Astrocyte of the spinal cord (primary cell): Measurements from ENCODE around the gene ABLIM1.

Experiments
- DNase-seq: peaks from one replicate; pipeline ENCODE4 v3.0.0; 2011; ENCODE audit warnings: low read depth, low spot score
- H3K4me3 ChIP-seq: 2 replicates; pipeline ENCODE4 v1.5.1; 2011; ENCODE audit warnings: low read depth, mild to moderate bottlenecking, low read length, moderate library complexity
- CTCF ChIP-seq: IDR thresholded peaks from 2 replicates; pipeline ENCODE4 v1.5.1; 2012; ENCODE audit warnings: low read depth, mild to moderate bottlenecking, low read length, inconsistent platforms
- in situ Hi-C: cut with HindIII; loops from 2 replicates; pipeline ENCODE4 v1.10.0; 2017; ENCODE audit warnings: low sequenced_read_pairs

ABLIM1 gene

GRCh38 chr10:114538181-114538906, 119.7 kb downstream of the ABLIM1 start:
- no peak overlapping the region for H3K4me3 ChIP-seq
- no peak for TF ChIP-seq CTCF
- no peak for DNase-seq
- in situ Hi-C loops = no loop called here

- H3K4me3 ChIP-seq = no peak overlapping the region
- in situ Hi-C loops = no loop called here
- no peak for DNase-seq
- TF ChIP-seq CTCF = no peak
These were observed 120.3 kb downstream of the ABLIM1 start for GRCh38 chr10:114537736-114538135.

- no peak overlapping the region for H3K4me3 ChIP-seq
- no peak for DNase-seq
- no peak for TF ChIP-seq CTCF
- in situ Hi-C loops = no loop called here
These were observed 123.5 kb downstream of the ABLIM1 start for GRCh38 chr10:114534571-114534981.

GRCh38 chr10:114532226-114532625, 125.8 kb downstream of the ABLIM1 start:
- no peak for DNase-seq
- no peak for TF ChIP-seq CTCF

DNA sequence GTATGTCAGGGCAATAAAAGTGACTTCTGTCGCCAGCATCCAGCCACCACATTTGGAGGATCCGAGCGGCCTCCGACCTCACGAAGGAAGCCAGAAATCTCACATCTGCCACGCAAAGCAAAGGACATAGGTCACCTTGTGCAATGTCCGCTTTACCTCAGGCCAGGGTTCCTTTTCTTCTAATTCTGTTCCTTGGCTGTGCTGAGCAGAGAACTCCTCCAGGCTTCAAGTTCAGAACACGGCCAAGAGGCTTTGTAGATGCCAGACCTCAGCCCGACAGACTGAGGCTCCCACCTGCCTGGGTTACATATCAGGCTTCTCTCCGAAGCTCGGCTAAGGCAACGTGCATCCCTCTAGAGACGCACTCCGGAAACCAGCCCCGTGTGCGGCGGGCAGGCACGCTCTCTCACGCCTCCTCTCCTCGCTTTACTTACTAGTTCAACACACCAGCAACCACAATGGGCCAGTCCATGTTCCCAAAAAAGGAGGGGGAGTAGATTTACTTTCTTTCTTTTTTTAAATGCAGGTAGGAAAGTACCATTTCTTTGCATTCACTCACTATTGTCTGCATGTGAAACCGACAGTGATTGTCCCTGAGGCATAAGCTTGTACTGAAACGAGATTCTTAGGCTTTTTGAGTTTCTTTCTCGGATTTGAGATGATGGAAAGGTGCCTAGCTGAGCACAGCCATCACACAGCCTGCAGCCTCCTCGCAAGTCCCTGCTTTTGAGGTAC, 131.4 kb downstream of the ABLIM1 start:
- DNase-seq = peak; percentile 82
- in situ Hi-C loops = no loop called here
- no peak for TF ChIP-seq CTCF
- H3K4me3 ChIP-seq = peak overlapping the region; percentile 27

More at GRCh38 chr10:114532226-114532625, 125.8 kb downstream of the ABLIM1 start:
- no peak overlapping the region for H3K4me3 ChIP-seq
- in situ Hi-C loops = no loop called here

DNA sequence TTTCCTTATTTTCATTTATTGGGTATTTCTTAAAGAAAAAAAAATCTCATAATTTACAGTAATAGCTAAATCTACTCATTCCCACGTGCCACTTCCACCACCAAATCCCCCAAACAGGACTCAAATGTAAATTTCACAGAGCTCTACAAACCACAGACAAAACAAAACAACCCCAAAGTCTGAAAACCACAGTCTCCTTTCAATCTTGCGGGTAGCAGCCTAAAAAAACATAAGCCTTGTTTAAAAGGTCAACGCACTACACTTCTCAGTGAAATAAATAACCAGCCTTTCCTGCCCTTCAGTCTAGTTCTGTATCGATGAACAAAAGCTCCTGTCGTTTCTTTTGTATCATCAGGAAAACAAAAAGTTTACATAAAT, 132.0 kb downstream of the ABLIM1 start:
- no peak for TF ChIP-seq CTCF
- peak overlapping the region; percentile 27 for H3K4me3 ChIP-seq
- in situ Hi-C loops = no loop called here
- peak; percentile 57 for DNase-seq
